AG04450 (cell line): ENCODE data around the gene TECTA. TPM values are rescaled to one million over a fixed set of nuclear protein-coding genes. Genes with fewer than 3 reads are reported as not detected.

Experiments used
- CTCF ChIA-PET: fragments of 300-600, 350-600 bp; formaldehyde crosslinking; extraction: SDS; loops from one replicate; lab custom pipeline; 2022; ENCODE audit warnings: antibody characterized with exemption, inconsistent platforms; lab: Charles Lee
- POLR2A ChIA-PET: fragments of 350-600 bp; formaldehyde crosslinking; extraction: SDS; loops from one replicate; lab custom pipeline; 2021; ENCODE audit warnings: antibody characterized with exemption, inconsistent platforms; lab: Yijun Ruan, JAX
- DNase-seq: peaks from one replicate; pipeline ENCODE4 v3.0.0-alpha.2; 2011; ENCODE audit warnings: low read depth, low spot score
- H3K27ac ChIP-seq: one replicate; pipeline ENCODE4 v1.5.1; 2012; ENCODE audit warnings: low read depth, low read length, control low read depth
- H3K27me3 ChIP-seq: one replicate; pipeline ENCODE4 v1.6.0; 2012; ENCODE audit warnings: low read length; ENCODE audit not compliant: control insufficient read depth, insufficient read depth
- H3K4me3 ChIP-seq: 2 replicates; pipeline ENCODE4 v1.5.1; 2011; ENCODE audit warnings: mild to moderate bottlenecking, low read depth, low read length, control low read depth
- H3K9me3 ChIP-seq: 2 replicates; pipeline ENCODE4 v1.5.1; 2012; ENCODE audit warnings: low read length; ENCODE audit not compliant: control insufficient read depth, insufficient read depth
- polyA plus RNA-seq: library from polyadenylated mRNA; depleted of rRNA; stranded (reverse); fragments of >200 nt; gene quantifications from 2 replicates; pipeline ENCODE4 v1.2.3, GENCODE V29; 2011
- TF ChIP-seq, protein P1 (sequence below): IDR thresholded peaks from 2 replicates; pipeline ENCODE4 v1.5.1; 2011; ENCODE audit warnings: low read depth, low read length, control low read depth, inconsistent platforms

The TECTA gene
- polyA plus RNA-seq, 1 experiment = 0.37 TPM

DNA sequence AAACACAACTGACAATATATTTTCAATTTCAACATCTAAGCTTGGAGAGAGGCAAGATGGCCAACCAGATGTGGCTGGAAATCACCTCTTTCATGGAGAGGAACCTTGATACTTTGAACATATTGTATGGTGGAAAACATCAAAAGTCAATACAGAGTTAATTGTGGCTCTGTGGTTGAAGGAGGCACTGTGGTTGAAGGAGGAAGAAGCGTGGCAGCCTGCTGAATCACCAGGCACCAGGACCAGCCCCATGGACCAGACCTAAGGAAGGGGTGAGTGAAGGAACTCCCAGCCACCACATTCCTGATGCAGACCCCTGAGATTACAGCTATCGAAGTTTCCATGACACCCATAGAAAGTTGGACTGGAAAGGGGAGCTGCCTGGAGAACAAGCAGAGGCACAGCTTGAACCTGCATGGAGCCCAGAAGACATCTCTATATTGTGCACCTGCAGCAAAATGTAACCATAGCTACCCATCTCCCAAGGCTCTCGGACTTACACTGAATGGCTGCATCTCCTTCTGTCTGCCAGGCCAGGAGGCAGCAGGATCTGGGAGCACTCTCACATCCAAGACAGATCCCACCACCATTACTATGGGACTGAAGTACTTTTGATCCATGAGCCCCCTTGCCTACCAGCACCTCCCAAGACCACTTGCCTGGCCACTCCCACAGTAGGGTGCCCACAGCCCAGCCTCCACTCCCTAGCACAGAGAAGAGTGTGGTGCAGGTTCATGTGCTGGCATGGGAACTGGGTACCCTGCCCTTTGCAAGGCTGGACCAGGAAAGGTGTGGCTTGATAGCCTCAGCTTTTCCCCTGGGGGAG lies 111.7 kb downstream of the TECTA start:
- Histone ChIP-seq H3K27ac (no peak overlapping the region), H3K9me3 (no peaks in the 10 kb centered on the region), H3K4me3 (no peak overlapping the region), H3K27me3 (no peaks in the 10 kb centered on the region)
- ChIA-PET POLR2A (no interaction called here), CTCF (interaction anchor here (2.5 kb wide), 1 partner anchor 19 kb away, joined by 11 read pairs; no protein-coding TSS in a partner anchor)
- DNase-seq = no peak
- TF ChIP-seq, protein P1, sequence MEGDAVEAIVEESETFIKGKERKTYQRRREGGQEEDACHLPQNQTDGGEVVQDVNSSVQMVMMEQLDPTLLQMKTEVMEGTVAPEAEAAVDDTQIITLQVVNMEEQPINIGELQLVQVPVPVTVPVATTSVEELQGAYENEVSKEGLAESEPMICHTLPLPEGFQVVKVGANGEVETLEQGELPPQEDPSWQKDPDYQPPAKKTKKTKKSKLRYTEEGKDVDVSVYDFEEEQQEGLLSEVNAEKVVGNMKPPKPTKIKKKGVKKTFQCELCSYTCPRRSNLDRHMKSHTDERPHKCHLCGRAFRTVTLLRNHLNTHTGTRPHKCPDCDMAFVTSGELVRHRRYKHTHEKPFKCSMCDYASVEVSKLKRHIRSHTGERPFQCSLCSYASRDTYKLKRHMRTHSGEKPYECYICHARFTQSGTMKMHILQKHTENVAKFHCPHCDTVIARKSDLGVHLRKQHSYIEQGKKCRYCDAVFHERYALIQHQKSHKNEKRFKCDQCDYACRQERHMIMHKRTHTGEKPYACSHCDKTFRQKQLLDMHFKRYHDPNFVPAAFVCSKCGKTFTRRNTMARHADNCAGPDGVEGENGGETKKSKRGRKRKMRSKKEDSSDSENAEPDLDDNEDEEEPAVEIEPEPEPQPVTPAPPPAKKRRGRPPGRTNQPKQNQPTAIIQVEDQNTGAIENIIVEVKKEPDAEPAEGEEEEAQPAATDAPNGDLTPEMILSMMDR = no peak

DNA sequence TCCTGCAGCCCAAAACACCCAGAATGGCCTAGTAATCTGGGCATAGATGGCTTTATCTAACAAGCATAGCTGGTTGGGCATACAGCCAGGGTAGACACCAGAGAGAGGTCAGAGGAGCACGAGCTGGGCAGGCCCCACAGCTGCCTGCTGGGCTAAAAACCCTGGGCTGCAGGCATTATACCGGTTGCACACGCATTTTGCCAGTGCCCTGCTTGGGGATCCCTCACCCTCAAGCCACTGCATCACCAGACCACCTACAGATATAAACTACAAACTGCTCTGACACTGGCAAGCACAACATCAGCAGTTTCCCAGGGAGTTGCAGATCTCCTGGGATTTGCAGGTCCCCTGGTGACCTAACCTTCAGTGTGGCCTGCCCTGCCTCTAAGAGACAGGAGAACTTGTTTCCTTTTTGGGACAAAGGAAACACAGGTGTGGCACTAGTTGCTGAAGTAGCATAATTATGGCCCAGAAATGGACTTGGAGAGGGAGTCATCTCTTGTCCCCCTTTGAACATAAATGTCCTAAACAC lies 112.4 kb downstream of the TECTA start:
- H3K27ac ChIP-seq = no peak overlapping the region
- no peaks in the 10 kb centered on the region for H3K27me3 ChIP-seq
- DNase-seq = no peak
- TF ChIP-seq, protein P1 = no peak
- POLR2A ChIA-PET = no interaction called here
- H3K4me3 ChIP-seq = no peak overlapping the region
- CTCF ChIA-PET = interaction anchor here (2.5 kb wide), 1 partner anchor 19 kb away, joined by 11 read pairs; no protein-coding TSS in a partner anchor
- H3K9me3 ChIP-seq = no peaks in the 10 kb centered on the region

DNA sequence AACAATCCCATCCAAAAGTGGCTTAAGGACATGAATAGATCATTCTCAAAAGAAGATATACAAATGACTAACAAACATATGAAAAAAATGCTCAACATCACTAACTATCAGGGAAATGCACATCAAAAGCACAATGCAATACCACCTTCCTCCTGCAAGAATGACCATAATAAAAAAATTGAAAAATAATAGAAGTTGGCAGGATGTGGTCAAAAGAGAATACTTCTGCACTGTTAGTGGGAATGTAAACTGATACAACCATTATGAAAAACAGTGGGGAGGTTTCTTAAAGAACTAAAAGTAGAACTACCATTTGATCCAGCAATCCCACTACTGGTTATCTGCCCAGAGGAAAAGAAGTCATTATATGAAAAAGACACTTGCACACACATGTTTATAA lies 113.8 kb downstream of the TECTA start:
- Histone ChIP-seq H3K4me3 (no peak overlapping the region), H3K27ac (no peak overlapping the region), H3K27me3 (no peaks in the 10 kb centered on the region), H3K9me3 (no peaks in the 10 kb centered on the region)
- TF ChIP-seq, protein P1 = no peak
- ChIA-PET POLR2A (no interaction called here), CTCF (no interaction called here)
- no peak for DNase-seq

DNA sequence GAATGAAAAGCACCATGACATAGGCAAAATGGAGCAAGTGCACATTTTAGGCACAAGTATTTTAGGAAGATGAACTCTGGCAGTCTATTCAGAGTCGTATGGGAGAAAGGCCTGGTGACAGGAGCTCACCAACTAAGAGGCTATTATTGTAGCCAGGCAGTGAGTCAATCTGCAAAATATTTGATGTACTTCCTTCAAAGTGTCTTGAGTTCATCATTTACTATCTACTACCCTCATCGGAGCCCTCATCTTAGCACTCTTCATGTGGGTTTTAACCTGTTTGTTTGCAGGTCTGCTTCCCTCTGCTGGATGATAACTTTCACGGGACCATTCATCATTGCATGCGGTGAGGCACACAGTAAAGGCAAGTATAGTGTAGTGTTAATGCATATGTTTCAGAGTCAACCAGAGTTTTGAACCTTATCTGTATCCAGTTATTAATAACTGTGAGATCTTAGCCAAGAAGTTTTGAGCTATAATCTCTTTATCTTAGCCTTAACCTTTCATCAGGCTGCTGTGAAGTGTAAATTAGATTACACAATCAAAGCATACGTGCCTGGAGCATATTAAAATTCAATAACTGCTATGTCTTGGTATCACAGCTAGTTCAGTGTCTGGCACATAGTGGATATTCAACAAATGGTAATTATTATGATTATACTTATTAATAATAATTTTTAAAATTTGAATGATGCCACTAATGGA lies 120.6 kb downstream of the TECTA start:
- POLR2A ChIA-PET = no interaction called here
- TF ChIP-seq, protein P1 = no peak
- H3K9me3 ChIP-seq = no peaks in the 10 kb centered on the region
- CTCF ChIA-PET = interaction anchor here (1.6 kb wide), 1 partner anchor 27 kb away, joined by 5 read pairs; no protein-coding TSS in a partner anchor
- H3K27ac ChIP-seq = no peak overlapping the region
- H3K4me3 ChIP-seq = no peak overlapping the region
- DNase-seq = no peak
- peaks cover 8% of the 10 kb centered on the region for H3K27me3 ChIP-seq
